T-helper 9 cell (primary cell): ENCODE data around the gene UBE2E1.
A peak's percentile ranks its signal among the peaks of the same experiment; 100 is the strongest.

ENCODE experiments used
- DNase-seq: peaks from one replicate; pipeline ENCODE4 v3.0.0-alpha.2; 2020
- total RNA-seq, 2 donors: gene quantifications; one replicate each; lab custom pipeline; 2026; lab: John Stamatoyannopoulos, UW

UBE2E1 gene
- 35.5 to 56.0 reads per million in 2 donors for total RNA-seq

GRCh38 chr3:23805633-23806533 lies at the start of gene UBE2E1:
TSS of gene UBE2E1 (plus strand) at chr3:23805955. CDS start at chr3:23807270, 1,315 bp downstream.
- DNase-seq = peak; percentile 64

GRCh38 chr3:23756206-23756840 lies 49.4 kb upstream of the UBE2E1 start:
- DNase-seq = no peak

DNA sequence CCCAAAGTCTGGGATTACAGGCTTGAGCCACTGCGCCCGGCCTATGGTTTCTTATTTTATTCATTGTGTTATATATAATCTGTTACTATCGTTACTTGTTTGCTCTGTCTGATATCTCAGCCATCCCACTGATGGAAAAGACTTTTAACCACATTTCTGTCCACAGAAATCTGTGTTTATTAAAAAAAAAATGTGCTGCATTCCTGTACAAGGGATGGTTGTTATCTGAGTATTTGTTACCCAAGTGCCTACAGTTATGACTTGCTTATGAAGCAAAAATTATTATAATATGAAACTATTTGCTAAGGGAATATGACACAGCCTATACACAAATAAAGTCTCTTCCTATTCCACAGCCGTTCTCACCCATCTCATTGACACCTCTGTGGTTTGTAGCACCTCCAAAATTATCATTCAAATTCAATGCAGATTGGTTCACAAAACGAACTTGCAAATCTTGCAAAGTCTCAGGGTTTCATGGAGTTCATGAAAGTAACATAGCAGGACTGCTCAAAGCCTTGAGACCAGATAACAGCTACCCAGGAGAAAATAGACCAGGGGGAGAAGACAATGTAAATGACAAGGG lies 47.4 kb upstream of the UBE2E1 start:
- DNase-seq = no peak

DNA sequence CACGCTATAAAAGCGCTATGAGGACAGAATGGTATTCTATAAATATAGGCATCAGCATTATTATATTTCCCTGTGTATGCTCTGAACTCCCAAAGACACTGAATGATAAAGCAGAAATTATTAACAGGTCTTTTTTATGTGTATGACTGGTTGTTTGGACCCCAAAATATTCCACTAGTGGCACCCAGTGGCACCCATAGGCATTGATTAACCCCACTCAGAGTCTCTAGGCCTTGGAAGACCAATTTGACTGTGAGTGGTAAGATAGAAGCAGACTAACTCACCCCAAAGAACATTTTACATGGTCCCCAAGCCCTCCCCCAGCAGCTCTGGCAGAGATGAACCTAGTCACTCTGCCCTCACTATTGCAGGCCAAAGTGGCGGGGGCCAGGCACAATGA lies 45.4 kb upstream of the UBE2E1 start:
- DNase-seq = no peak

- no peak for DNase-seq
These were observed 44.8 kb upstream of the UBE2E1 start for GRCh38 chr3:23760871-23761373.

DNA sequence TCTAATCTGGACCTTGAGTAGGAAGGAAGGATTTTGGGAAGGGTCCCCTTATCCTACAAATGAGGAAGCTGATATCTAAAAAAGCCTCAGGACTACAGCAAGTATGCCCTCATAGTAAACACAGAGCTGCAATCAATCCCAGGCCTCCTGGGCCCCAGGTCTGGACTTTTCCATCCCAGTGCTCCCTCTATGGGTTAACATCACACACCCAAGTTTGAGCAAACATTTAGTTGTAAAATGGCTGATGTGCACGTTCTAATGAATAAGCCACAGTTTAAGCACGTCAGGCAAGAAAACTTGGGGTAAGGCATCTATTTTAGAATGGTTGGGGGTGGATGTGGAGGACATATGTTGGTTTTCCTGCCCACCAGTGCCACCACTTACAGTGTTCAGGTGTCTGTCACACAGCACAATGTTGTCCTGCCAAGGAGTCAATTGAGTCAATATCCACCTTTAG lies 44.3 kb upstream of the UBE2E1 start:
- no peak for DNase-seq

DNA sequence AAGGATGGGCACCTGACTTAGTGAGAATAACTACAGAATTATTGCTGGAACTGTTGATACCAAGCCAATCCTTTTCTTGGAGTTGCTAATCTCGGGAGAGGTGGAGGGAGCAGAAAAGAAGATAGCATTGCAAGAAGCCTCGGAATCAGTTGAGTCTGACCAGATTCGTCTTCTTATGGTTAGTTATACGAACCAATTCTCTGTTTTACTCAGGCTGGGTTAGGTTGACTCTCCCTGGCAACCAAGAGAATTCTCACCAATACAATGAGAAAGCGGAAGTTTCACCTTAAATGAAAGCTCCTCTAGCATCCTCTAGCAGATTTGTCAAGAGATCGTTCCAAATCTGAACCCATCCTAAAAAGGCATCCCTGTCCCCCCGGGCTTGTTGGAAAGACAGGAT lies 43.5 kb upstream of the UBE2E1 start:
- DNase-seq = no peak

GRCh38 chr3:23762759-23763477 lies 42.8 kb upstream of the UBE2E1 start:
- no peak for DNase-seq

DNA sequence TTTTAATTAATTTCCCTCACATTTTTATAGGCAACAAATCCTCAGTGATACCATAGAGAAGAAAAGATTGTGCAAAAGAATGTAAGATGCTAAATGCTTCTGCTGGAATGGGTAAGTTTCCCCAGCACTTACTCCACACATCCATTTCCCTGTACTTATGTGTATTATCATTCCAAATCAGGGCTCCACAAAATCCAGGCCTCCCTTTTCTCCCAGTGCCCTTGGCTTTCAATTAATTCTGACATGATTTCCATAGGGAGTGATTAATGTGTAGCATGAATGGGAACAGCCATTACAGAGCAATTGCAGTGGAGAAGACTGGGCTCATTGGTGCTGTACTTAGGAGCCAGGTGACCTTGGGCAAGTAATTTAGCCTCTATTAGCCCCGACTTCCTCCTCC lies 41.3 kb upstream of the UBE2E1 start:
- DNase-seq = no peak

DNA sequence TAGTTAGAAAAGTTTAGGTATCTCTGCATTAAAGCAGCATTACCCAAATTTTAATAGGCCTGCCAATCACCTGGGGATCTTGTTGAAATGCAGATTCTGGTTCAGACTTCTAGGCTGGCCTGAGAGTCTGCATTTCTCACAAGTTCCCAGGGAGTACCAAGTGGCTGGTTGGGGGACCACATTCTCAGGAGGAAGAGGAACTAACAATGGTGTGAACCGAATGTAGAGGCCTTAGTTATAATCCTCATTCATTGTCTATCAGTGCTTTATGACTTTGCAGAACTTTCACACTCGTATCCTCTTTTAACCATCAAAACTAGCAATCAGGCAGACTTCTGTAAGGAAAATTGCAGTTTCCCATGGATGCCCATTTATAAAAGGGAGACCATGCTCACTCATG lies 38.2 kb upstream of the UBE2E1 start:
- no peak for DNase-seq

DNA sequence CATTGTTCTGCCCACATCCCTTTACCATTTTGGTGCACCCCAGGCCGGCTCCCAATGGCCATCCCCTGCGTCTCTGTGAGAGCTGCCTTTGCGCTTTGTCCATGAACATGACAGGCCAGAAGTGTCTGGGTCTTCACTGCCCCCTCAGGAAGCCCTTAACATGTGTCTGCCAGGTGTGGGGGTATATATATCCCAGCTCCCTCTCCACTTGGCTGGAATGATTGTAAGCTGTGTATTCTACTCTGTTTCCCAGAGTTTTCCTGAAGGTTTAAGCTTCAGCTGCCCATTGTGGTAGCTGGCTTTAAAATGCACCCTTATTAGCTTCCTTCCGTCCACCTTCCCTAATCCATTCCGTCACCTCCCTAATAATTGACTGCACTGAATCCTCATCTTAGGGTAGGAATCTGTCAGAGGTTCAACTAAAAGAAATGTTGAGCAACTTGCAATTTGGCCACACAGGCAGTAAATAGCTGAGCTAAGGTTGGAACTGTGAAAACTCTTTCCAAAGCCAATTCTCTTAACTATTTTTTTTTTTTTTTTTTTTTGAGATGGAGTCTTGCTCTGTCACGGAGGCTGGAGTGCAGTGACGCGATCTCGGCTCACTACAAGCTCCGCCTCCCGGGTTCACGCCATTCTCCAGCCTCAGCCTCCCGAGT lies 30.4 kb upstream of the UBE2E1 start:
- no peak for DNase-seq

- no peak for DNase-seq
These were observed 29.3 kb upstream of the UBE2E1 start for GRCh38 chr3:23776352-23776891.

- no peak for DNase-seq
These were observed 27.3 kb upstream of the UBE2E1 start for GRCh38 chr3:23778446-23778845.

GRCh38 chr3:23779841-23780240 lies 25.9 kb upstream of the UBE2E1 start:
- no peak for DNase-seq

DNA sequence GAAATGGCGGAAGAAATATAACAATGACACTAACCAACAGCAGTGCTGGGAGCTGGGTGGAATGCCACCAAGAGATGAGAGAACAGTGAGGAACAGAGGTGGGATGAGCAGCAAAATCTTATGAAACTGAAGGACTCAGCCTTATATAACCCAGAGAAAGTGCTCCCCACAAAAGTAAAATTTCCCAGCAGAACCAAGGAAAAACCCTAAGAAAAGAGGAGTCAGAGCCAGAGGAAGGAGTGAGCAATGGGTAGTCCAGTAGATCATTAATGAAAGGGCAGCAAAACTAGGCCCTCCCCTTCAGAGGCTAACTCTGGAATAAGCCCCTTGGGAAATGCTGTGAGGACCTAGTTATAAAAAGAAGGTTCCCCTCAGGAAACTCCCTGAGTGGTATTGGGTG lies 24.7 kb upstream of the UBE2E1 start:
- DNase-seq = no peak

- no peak for DNase-seq
These were observed 23.9 kb upstream of the UBE2E1 start for GRCh38 chr3:23781871-23782270.

- no peak for DNase-seq
These were observed 20.6 kb upstream of the UBE2E1 start for GRCh38 chr3:23785097-23785645.

DNA sequence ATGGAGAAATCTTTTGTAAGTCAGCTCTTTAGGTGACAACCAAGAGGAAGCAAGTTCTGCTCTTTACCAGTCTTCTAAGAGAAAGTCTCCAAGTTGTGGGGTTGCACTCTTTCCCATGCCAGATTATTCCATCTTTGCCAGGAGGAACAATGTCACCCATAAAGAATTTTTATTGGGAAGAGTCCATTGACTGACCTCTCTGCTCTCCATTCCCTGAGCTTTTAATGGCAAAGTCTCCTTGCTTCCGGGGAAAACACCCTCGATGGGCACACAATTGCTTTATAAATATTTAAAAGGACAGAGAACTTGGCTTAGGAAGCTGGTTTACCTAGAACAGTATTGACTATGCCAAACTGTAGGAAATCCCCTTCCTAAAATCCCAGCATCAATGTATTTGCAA lies 19.9 kb upstream of the UBE2E1 start:
- no peak for DNase-seq

DNA sequence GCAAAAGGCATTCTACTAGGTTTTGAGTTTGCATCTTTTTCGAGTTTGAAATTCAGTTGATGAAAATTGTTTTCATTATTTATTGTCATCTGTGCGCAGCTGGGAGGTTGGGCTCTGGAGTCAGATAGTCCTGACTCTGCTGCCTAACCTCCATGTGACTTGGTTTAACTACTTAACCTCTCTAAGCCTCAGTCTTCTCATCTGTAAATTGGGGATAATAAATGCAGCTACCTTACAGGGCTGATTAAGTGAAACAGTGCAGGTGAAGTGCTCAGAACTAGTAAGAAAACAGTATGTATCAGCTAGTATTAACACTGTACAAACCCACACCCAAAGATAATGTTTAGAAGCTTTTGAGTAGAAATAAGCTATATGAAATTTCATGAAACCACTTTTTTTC lies 14.1 kb upstream of the UBE2E1 start:
- DNase-seq = no peak

DNA sequence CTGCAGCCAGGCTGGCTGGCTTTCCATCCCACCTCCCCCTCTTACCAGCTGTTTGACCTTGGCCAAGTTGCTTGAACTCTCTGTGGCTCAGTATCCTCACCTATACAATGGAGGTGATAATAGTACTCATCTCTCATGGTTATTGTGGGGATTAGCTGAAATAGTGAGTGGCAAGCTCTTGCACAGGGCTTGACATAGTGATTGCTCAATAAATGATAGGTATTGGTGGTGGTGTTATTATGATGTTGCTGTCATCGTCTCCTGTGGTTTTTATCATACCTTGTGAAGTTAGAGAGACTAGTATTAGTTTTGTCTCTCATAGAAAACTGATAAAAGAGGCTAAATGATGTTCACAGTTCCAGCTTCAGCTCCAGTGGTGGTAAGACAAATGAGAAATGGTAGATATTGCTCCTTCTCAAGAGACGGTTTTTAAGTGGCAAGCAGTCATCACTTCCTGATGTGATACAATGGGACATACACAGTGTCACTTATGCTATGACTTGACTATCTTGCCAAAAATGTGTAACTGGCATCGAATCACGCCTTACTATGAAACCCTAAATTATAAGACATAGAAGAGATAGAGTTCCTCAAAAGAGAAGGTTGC lies 12.1 kb upstream of the UBE2E1 start:
- DNase-seq = no peak

DNA sequence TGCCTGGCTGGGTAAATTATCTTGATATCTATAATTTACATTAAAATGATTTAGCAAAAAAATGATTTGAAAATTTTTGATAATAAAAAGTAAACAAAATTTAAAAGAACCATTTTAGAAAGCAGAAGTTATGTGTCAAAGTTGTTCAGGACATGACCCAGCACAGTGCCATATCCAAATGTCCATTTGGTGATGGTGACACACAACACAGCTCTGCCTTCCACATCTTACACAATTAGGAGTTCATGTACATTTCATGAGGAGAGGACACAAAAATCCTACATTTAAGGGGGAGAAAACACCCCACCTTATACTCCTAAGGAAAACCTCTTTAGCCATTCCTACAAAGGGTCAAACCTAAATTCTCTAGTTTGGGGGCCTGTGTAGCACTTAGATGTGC lies 10.7 kb upstream of the UBE2E1 start:
- no peak for DNase-seq
